Urothelium cell line (cell line): ENCODE data around the gene DCP2.
A peak's percentile ranks its signal among the peaks of the same experiment; 100 is the strongest.

Experiments used
- DNase-seq: peaks from one replicate; pipeline ENCODE4 v3.0.0; 2011; ENCODE audit warnings: low spot score, mixed read lengths
- FAIRE-seq: peaks from 2 replicates; lab custom pipeline; 2011; peaks lifted over from hg19 to GRCh38; lab: Jason Lieb, UNC

The DCP2 gene

DNA sequence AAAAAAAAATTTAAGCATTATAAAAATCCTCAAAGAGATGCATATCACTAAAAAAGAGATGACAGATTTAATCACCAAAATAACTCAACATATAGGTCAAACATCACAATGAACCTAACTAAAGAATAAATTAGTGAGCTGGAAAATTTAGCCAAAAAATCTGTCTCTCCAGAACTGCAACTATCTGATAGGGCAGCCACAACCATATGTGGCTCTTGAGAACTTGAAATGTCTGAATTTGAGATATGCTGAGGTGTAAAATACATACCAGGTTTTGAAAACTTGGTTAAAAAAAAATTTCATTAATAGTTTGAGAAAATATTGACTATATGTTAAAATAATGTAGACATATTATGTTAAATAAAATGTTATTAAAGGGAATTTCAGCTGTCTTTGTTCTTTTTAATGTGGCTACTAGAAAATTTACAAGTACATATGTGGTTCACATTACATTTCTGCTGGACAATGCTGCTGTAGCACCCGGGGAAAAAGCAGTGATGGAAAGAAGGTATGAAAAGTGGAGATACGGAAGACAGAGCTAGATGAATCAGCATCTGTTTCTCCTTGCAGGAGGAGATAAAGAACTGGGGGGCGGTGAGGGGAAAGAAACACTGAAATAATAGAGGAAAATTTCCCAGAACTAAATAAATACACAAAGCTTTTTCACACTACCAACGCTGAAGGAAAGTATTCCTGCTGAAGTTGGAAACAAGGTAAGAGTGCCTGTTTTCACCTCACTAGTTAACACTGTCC lies 66.1 kb downstream of the DCP2 start:
- FAIRE-seq (no peak), DNase-seq (no peak)

GRCh38 chr5:113043491-113043931 lies 66.9 kb downstream of the DCP2 start:
- DNase-seq (no peak), FAIRE-seq (no peak)

DNA sequence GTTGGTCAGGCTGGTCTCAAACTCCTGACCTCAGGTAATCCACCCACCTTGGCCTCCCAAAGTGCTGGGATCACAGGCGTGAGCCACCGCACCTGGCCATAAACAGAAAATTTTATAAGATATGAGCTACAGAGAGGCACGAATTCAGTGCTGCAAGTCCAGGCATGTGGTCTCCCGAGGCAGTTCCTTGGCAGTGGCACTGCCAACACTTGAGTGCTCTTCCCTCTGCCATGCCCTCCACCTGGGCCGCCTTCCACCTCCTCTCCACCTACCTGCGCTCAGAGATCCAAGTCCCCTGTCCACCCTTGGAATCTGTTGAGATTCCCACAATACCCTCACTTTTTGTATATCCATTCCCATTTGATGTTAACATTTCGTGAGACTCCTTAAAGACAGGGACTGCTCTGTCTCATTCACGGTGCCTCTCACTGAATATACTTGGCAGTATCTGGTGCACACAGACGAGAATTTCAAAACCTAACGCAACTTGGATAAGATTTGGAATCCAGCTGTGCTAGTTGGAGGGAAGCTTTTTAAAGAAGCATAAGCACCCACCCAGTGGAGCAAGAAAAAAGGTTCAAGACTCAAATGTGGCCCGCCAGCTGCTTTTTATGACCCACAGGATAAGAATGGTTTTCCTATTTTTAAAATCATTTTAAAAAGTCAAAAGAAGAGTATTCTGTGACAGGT lies 68.3 kb downstream of the DCP2 start:
- no peak for FAIRE-seq
- DNase-seq: no peak

GRCh38 chr5:113047234-113047633 lies 70.6 kb downstream of the DCP2 start:
- FAIRE-seq (no peak), DNase-seq (peak; percentile 82)

GRCh38 chr5:113047733-113048652 lies 71.4 kb downstream of the DCP2 start:
- DNase-seq (no peak), FAIRE-seq (no peak)

DNA sequence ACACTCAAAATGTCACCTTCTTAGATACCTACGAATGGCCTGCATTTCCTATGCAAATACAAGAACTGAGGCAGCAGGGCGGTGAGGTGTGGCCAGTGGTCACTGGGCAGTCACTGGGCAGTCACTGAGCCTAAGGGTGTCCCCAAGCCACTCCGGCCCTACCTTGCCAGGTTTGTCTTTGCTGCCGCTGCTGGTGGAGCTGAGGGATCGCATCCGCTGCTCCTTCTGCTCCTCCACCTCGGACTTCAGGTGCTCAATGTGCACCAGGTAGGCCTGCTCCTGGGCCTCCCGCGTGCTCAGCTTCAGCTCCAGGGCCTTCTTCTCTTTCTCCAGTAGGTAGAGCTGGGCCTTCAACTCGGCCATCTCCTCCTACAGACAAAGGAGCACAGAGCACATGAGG lies 72.3 kb downstream of the DCP2 start:
- no peak for DNase-seq
- FAIRE-seq: no peak

DNA sequence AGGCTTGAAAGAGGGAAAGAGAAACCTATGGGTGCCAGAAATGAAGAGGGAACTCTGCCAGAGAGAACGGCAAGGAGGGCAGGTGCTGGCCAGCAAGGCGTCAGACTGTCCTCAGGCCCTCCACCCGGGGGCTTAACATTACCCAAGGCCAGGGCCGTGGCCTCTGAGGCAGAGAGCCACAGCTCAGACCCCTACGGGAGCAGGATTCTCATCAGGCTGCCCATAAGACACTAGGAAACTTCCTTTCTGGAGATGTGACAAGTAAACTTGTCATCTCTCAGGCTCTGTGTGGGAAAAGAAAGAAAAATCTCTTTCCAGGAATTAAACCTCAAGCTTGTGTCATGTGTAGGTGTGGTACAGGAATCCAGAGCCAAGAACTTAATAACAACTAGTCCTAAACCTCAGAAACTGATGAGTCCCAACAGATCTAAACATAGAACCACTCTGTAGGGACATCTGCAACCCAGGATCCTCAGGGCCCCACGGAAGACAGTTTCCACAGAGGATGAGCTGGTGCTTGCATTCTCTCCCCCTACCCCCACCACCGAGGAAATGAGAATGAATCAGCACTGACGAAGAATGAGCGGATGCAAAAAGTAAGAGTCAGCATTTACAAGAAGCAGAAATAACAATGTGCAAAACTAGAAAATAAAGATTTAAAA lies 74.3 kb downstream of the DCP2 start:
- DNase-seq: peak; percentile 65

DNA sequence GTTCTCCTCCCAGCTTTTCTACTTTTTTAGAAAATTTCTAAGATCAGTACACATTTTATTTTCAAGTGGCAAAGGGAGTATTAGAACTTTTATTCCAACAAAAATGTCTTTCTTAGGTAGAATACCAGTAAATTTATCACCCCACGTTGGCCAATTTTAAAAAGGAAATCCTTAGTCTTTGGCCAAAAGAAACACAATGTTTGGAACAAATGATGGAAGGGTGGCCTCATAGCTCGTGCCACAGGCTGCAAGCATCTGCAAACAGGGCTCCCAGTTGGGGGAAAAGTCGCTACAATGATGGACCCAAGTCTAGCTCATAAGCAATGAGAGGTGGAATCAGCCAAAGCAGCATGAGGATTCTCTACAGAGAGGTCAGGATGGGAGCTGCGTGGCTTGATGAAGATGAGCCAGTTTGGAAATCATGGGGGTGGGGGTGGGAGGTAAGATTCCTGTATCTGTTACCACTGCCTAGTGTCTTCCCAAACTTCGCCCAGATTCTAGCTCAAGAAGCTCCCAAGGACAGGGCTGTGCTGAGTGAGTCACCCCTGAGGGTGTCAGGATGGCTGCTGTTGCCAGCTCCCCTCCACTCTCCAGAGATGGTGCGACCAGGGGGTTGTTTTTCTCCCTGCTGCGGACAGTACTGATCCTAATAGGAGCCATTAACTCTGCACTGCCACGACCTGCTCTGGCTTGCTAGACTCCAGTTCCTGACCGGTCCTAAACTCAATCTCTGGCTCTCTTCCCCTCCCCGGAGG lies 75.6 kb downstream of the DCP2 start:
- FAIRE-seq (no peak), DNase-seq (peak; percentile 44)

More for the DNA sequence above, 74.3 kb downstream of the DCP2 start:
- FAIRE-seq: no peak

DNA sequence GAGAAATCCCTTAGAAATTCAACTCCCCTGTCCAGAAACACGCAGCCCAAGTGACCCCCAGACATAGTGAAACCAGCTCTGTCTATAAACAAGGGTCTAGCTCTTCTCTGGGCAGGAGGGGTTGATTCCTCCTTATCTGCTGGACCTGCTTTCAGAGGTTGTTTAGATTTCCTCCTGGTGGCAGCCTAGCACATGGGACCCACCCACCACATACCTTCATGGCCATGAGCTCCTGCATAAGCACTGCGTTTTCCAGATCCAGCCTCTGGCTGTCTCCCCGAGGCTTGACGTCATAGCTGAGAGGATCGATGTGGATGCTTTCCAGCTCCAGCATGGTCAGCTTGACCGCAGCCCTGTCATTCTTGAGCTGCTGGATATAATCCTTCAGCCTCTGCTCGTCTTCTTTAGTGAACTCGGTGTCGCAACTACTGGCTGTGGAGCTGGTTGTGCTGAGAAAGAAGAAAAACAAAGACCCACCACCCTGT lies 77.0 kb downstream of the DCP2 start:
- DNase-seq: no peak
- no peak for FAIRE-seq

DNA sequence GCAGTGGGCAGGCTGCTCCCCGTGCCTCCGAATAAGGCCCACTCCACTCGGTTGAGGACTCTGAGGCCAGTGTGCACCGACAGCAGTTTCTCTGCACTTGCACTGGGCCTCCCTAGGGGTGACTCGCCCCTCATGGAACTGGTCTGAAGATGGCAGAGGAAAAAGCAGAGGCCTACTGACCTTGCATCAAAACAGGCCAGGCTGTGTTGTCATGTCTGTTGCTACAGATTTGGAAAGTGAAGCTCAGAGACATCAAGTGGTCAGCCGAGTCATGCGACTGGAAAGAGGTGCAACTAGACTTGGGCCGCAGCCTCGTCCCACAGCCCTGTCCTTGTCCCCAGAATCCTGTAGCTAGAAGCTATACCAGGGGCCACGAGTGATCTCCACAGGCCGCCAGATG lies 78.3 kb downstream of the DCP2 start:
- FAIRE-seq (no peak), DNase-seq (no peak)

DNA sequence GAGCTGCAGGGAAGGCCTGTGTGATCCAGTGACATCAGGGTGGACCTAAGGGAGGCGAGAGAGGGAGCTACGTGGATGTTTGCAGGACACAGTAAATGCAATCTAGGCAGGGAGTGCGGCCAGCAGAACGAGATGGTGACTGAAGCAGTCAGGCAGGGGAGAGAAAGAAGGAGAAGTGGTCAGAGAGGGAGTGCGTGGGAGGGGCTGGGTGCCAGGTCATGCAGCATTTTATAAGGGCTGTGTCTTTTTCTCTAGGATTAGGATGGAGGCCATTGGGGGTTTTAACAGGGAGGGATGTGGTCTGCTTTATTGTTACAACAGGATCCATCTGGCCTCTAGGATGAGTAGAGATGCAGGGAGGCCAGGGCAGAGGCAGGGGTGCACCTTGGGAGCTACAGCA lies 80.4 kb downstream of the DCP2 start:
- FAIRE-seq (no peak), DNase-seq (no peak)

- FAIRE-seq (no peak), DNase-seq (no peak)
Observed at GRCh38 chr5:113057557-113057984, 81.0 kb downstream of the DCP2 start.

- no peak for DNase-seq
- no peak for FAIRE-seq
Observed at GRCh38 chr5:113058269-113058668, 81.7 kb downstream of the DCP2 start.

- FAIRE-seq (no peak), DNase-seq (no peak)
Observed at GRCh38 chr5:113058706-113059226, 82.2 kb downstream of the DCP2 start.

DNA sequence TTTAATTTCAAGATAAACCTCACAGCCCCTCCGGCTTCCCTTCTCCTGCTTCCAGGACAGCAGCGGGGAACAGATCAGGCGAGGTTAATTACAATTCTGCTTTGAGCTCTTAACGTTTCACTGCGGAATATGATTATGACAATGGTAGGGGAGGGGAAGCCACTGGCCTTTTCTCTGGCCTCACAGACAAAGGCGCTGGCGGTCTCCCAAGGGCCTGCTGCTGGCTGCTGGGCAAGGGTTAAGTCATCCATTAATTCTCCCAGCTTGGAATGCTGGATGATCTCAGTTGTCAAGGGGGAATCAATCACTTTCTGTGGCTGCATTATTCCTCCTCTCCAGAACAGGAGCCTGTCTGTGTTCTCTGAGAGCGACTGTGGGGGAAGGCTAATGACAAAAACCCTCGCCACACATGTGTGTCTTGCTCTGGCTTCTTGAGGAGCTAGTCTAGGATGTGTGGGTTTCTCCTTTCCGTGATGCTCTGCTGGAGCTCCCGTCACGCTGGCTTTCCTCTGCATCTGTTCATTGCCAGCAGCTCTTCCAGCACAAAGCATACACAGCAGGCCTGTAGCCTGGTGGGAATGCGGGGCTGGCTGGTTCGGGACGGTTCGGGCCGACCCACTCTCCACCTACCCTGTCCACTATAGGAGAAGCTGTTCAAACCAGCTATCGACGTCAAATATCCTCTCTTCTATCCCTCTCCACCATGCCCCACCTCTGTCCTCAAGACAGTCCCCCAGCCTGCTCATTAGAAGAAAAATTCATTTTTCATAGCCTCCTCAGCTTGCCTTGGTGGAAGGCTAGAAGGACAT lies 82.8 kb downstream of the DCP2 start:
- DNase-seq: peak; percentile 90
- FAIRE-seq: no peak

GRCh38 chr5:113060408-113061025 lies 83.9 kb downstream of the DCP2 start:
- DNase-seq (no peak), FAIRE-seq (no peak)

DNA sequence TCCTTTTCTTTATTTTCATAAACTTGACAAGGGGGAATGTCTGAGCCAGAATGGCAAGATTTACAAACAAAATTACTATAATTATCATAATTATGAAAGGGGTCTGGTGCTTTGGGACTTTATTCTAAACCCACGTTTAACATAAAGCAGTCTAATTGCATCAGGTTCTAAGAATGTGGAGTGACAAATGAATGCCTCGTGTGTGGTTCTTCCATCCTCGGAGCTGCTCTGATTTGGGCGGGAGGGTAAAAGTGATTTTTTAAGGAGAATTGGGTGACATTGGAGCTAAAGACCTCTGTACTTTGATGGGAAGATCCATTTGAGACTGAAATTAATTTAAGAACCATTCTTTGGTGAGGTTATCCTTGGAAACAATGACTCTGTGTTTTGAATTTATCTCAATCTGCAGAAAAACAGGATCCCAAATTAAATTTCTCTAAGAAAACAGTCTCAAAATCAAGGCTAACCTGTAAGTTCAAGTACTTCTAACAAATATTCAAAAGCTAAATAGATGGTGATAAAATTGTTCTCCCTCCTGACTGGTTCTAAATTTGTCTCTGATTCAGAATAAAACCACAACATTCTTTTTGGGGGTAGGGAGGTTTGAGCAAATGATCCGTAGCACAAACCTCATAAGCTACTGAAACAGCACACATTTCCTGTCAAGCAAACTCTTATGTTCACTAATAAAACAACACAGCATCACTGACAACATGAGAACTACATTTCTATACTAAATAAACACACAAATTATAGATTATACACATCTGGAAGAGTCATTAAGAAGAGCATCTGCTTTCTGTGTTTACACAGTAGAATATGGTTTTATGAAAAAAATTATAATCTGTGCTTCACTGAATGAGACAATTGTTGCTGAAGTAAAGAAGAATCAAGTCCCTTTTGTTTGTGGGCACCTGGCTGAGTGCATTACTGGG lies 85.5 kb downstream of the DCP2 start:
- no peak for FAIRE-seq
- DNase-seq: peak; percentile 54
